Liver (tissue), 3 donors: Measurements from ENCODE around the gene NBEAL2.

ENCODE experiments used
- FOXA1 ChIP-seq: IDR thresholded peaks from 2 replicates; pipeline ENCODE4 v1.6.1; 2016; ENCODE audit warnings: antibody characterized with exemption
- GABPA ChIP-seq, 2 donors: IDR thresholded peaks in 1 of 2; conservative IDR thresholded peaks in 1 of 2; 2 replicates each; pipeline ENCODE4 v1.6.1; 2016; ENCODE audit warnings: antibody characterized with exemption in 2 of 2, mild to moderate bottlenecking in 1 of 2, moderate library complexity in 1 of 2
- HNF4A ChIP-seq, 2 donors: conservative IDR thresholded peaks; 2 replicates each; pipeline ENCODE4 v1.6.1; 2016; ENCODE audit warnings: antibody characterized with exemption in 2 of 2, mild to moderate bottlenecking in 2 of 2
- JUND ChIP-seq, 2 donors: IDR thresholded peaks; 2 replicates each; pipeline ENCODE4 v1.6.1; 2016; ENCODE audit warnings: antibody characterized with exemption in 2 of 2
- RAD21 ChIP-seq, 2 donors: IDR thresholded peaks; 2 replicates each; pipeline ENCODE4 v1.6.1; 2016; ENCODE audit warnings: antibody characterized with exemption in 2 of 2, mild to moderate bottlenecking in 2 of 2
- RXRA ChIP-seq, 2 donors: IDR thresholded peaks; 2 replicates each; pipeline ENCODE4 v1.6.1; 2017 to 2018; ENCODE audit warnings: antibody characterized with exemption in 2 of 2, mild to moderate bottlenecking in 1 of 2
- SP1 ChIP-seq: IDR thresholded peaks from 2 replicates; pipeline ENCODE4 v1.6.1; 2018; ENCODE audit warnings: antibody characterized with exemption, mild to moderate bottlenecking
- TAF1 ChIP-seq: conservative IDR thresholded peaks from 2 replicates; pipeline ENCODE4 v1.6.1; 2016; ENCODE audit warnings: antibody characterized with exemption, mild to moderate bottlenecking
- YY1 ChIP-seq: IDR thresholded peaks from 2 replicates; pipeline ENCODE4 v1.6.1; 2016; ENCODE audit warnings: antibody characterized with exemption, mild to moderate bottlenecking
- TF ChIP-seq, protein P1 (sequence below): fragments of 150-350 bp; IDR thresholded peaks from 2 replicates; pipeline ENCODE4 v1.5.1; 2017; ENCODE audit warnings: improper control_type of control experiment, low read depth, low read length; ENCODE audit not compliant: missing input control
- TF ChIP-seq, protein P2 (sequence below): IDR thresholded peaks from 2 replicates; pipeline ENCODE4 v1.6.1; 2016; ENCODE audit warnings: antibody characterized with exemption
- TF ChIP-seq, protein P3 (sequence below): IDR thresholded peaks from 2 replicates; pipeline ENCODE4 v1.6.1; 2016; ENCODE audit warnings: antibody characterized with exemption
- TF ChIP-seq, protein P4 (sequence below): IDR thresholded peaks from 2 replicates; pipeline ENCODE4 v1.6.1; 2016; ENCODE audit warnings: antibody characterized with exemption, mild to moderate bottlenecking
- donor health status: healthy.
- donor health status: healthy.

DNA sequence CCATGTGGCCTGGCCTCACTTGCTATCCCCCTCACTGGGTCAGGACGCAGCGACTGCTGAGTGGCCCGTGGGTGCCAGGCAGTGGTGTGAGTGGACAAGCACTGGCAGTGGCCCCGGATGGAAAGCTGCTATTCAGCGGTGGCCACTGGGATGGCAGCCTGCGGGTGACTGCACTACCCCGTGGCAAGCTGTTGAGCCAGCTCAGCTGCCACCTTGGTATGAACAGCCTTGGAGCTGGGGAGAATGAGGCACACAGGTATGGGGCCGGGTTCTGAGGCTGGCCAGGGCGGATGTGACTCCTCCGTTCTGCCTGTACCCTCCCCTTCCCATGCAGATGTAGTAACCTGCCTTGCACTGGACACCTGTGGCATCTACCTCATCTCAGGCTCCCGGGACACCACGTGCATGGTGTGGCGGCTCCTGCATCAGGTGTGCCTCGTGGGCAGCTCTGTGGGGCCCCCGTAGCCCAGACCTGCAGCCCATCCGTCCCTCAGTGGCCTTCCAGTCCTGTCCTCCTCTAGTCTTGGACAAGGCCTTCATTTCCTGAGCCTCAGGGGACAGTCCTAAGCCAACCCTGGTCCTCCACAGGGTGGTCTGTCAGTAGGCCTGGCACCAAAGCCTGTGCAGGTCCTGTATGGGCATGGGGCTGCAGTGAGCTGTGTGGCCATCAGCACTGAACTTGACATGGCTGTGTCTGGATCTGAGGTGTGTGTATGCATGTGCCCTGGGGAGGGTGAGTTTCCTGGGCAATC, 28.2 kb downstream of the NBEAL2 start:
- TF ChIP-seq, protein P1, sequence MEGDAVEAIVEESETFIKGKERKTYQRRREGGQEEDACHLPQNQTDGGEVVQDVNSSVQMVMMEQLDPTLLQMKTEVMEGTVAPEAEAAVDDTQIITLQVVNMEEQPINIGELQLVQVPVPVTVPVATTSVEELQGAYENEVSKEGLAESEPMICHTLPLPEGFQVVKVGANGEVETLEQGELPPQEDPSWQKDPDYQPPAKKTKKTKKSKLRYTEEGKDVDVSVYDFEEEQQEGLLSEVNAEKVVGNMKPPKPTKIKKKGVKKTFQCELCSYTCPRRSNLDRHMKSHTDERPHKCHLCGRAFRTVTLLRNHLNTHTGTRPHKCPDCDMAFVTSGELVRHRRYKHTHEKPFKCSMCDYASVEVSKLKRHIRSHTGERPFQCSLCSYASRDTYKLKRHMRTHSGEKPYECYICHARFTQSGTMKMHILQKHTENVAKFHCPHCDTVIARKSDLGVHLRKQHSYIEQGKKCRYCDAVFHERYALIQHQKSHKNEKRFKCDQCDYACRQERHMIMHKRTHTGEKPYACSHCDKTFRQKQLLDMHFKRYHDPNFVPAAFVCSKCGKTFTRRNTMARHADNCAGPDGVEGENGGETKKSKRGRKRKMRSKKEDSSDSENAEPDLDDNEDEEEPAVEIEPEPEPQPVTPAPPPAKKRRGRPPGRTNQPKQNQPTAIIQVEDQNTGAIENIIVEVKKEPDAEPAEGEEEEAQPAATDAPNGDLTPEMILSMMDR: no peak
- TF ChIP-seq, protein P2, sequence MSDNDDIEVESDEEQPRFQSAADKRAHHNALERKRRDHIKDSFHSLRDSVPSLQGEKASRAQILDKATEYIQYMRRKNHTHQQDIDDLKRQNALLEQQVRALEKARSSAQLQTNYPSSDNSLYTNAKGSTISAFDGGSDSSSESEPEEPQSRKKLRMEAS: no peak
- TF ChIP-seq TAF1 (no peak), RAD21 (IDR thresholded peaks at IDR 0.05) (no peak), YY1 (no peak), HNF4A (conservative IDR thresholded peaks at IDR 0.05) (no peak), GABPA (IDR thresholded peaks at IDR 0.05 in 1 of 2, conservative IDR thresholded peaks at IDR 0.05 in 1 of 2) (no peak), JUND (IDR thresholded peaks at IDR 0.05) (no peak), SP1 (no peak), RXRA (IDR thresholded peaks at IDR 0.05) (no peak), FOXA1 (no peak)
- TF ChIP-seq, protein P3, sequence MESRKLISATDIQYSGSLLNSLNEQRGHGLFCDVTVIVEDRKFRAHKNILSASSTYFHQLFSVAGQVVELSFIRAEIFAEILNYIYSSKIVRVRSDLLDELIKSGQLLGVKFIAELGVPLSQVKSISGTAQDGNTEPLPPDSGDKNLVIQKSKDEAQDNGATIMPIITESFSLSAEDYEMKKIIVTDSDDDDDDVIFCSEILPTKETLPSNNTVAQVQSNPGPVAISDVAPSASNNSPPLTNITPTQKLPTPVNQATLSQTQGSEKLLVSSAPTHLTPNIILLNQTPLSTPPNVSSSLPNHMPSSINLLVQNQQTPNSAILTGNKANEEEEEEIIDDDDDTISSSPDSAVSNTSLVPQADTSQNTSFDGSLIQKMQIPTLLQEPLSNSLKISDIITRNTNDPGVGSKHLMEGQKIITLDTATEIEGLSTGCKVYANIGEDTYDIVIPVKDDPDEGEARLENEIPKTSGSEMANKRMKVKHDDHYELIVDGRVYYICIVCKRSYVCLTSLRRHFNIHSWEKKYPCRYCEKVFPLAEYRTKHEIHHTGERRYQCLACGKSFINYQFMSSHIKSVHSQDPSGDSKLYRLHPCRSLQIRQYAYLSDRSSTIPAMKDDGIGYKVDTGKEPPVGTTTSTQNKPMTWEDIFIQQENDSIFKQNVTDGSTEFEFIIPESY: no peak
- TF ChIP-seq, protein P4, sequence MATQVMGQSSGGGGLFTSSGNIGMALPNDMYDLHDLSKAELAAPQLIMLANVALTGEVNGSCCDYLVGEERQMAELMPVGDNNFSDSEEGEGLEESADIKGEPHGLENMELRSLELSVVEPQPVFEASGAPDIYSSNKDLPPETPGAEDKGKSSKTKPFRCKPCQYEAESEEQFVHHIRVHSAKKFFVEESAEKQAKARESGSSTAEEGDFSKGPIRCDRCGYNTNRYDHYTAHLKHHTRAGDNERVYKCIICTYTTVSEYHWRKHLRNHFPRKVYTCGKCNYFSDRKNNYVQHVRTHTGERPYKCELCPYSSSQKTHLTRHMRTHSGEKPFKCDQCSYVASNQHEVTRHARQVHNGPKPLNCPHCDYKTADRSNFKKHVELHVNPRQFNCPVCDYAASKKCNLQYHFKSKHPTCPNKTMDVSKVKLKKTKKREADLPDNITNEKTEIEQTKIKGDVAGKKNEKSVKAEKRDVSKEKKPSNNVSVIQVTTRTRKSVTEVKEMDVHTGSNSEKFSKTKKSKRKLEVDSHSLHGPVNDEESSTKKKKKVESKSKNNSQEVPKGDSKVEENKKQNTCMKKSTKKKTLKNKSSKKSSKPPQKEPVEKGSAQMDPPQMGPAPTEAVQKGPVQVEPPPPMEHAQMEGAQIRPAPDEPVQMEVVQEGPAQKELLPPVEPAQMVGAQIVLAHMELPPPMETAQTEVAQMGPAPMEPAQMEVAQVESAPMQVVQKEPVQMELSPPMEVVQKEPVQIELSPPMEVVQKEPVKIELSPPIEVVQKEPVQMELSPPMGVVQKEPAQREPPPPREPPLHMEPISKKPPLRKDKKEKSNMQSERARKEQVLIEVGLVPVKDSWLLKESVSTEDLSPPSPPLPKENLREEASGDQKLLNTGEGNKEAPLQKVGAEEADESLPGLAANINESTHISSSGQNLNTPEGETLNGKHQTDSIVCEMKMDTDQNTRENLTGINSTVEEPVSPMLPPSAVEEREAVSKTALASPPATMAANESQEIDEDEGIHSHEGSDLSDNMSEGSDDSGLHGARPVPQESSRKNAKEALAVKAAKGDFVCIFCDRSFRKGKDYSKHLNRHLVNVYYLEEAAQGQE: no peak
